ENCODE results near the gene HSD17B7.
"Not testable (repeated sequence)": the region's sequence is repeated elsewhere in the genome, so short reads cannot be mapped to it uniquely, and the experiment has no call there.

DNA sequence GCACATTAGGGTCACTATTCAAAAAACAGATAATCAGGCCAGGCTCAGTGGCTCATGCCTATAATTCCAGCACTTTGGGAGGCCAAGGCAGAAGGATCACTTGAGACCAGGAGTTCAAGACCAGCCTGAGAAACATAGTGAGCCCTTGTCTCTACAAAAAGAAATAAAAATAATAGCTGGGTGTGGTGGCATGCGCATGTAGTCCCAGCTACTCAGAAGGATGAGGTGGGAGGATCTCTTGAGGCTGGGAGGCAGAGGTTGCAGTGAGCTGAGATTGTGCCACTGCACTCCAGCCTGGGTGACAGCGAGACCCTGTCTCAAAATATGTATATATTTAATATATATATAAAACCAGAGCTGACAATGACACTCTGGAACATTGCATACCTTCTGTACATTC is 21.9 kb downstream of the HSD17B7 start:
- TF ChIP-seq, protein P1, sequence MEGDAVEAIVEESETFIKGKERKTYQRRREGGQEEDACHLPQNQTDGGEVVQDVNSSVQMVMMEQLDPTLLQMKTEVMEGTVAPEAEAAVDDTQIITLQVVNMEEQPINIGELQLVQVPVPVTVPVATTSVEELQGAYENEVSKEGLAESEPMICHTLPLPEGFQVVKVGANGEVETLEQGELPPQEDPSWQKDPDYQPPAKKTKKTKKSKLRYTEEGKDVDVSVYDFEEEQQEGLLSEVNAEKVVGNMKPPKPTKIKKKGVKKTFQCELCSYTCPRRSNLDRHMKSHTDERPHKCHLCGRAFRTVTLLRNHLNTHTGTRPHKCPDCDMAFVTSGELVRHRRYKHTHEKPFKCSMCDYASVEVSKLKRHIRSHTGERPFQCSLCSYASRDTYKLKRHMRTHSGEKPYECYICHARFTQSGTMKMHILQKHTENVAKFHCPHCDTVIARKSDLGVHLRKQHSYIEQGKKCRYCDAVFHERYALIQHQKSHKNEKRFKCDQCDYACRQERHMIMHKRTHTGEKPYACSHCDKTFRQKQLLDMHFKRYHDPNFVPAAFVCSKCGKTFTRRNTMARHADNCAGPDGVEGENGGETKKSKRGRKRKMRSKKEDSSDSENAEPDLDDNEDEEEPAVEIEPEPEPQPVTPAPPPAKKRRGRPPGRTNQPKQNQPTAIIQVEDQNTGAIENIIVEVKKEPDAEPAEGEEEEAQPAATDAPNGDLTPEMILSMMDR (IDR thresholded peaks at IDR 0.05) = not testable (repeated sequence)
- not testable (repeated sequence) for TF ChIP-seq POLR2AphosphoS5, POLR2A, EP300 (IDR thresholded peaks at IDR 0.05)

Data from gastroesophageal sphincter (tissue), 3 donors.